ENCODE data around the gene TBL2. TPM values are rescaled to one million over a fixed set of nuclear protein-coding genes. Genes with fewer than 3 reads are reported as not detected.
"Not testable (repeated sequence)": the region's sequence is repeated elsewhere in the genome, so short reads cannot be mapped to it uniquely, and the experiment has no call there.

TBL2 gene
- total and polyA plus RNA-seq, 2 of the 4 experiments (the other 2 are of a cell fraction) = 72.6 to 94.1 TPM

DNA sequence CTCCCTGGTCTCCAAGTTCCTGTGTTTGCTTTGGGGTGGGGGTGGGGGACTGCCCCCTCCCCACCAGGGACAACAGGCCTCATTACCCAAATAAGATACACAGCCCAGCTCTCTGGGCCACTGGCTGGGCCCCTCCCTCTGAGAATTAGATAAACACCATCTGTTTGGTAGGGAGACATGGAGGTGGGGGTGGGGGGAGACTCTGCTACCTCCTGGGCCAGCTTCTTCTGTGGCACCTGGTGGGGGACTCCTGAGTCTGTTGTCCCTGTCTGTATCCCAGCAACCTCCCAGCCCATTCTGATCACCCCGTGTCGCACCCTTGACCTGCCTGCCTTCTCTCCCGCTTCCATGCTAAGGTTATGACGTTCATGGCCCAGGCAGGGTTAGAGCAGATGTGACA lies 40.2 kb upstream of the TBL2 start:
- no peaks in the 10 kb centered on the region; the same call in 1 of the 2 replicates for H3K9me1 ChIP-seq (ENCODE audit: insufficient read depth, low read length)
- H3K18ac ChIP-seq (ENCODE audit: low read depth, low read length) = no peak overlapping the region
- H2BK15ac ChIP-seq (ENCODE audit: low read depth, low read length) = no peak overlapping the region
- H2AK5ac ChIP-seq (ENCODE audit: low read depth, low read length) = no peak overlapping the region
- in situ Hi-C loops (cut with MboI; ENCODE audit: low sequenced_read_pairs) (loop anchor here (10.0 kb wide), 1 partner anchor 236 kb away; no protein-coding TSS in a partner anchor), intact Hi-C loops (cut with micrococcal nuclease) (no loop called here), dilution Hi-C loops (cut with HindIII; ENCODE audit: low sequenced_read_pairs, unreplicated experiment) (no loop called here)
- no peak overlapping the region for H3K4ac ChIP-seq (ENCODE audit: low read depth, low read length)
- ChIA-PET CTCF (interaction anchor here (1.2 kb wide), 1 partner anchor 12 kb away, joined by 3 read pairs; no protein-coding TSS in a partner anchor), POLR2A (ENCODE audit: unreplicated experiment) (no interaction called here)
- TF ChIP-seq FOS (IDR thresholded peaks at IDR 0.05; ENCODE audit: low read depth, low read length) = no peak
- TF ChIP-seq, protein P1, sequence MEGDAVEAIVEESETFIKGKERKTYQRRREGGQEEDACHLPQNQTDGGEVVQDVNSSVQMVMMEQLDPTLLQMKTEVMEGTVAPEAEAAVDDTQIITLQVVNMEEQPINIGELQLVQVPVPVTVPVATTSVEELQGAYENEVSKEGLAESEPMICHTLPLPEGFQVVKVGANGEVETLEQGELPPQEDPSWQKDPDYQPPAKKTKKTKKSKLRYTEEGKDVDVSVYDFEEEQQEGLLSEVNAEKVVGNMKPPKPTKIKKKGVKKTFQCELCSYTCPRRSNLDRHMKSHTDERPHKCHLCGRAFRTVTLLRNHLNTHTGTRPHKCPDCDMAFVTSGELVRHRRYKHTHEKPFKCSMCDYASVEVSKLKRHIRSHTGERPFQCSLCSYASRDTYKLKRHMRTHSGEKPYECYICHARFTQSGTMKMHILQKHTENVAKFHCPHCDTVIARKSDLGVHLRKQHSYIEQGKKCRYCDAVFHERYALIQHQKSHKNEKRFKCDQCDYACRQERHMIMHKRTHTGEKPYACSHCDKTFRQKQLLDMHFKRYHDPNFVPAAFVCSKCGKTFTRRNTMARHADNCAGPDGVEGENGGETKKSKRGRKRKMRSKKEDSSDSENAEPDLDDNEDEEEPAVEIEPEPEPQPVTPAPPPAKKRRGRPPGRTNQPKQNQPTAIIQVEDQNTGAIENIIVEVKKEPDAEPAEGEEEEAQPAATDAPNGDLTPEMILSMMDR (conservative IDR thresholded peaks at IDR 0.05; ENCODE audit: low read depth, low read length) = no peak
- TF ChIP-seq, protein P2, sequence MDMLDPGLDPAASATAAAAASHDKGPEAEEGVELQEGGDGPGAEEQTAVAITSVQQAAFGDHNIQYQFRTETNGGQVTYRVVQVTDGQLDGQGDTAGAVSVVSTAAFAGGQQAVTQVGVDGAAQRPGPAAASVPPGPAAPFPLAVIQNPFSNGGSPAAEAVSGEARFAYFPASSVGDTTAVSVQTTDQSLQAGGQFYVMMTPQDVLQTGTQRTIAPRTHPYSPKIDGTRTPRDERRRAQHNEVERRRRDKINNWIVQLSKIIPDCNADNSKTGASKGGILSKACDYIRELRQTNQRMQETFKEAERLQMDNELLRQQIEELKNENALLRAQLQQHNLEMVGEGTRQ (IDR thresholded peaks at IDR 0.05; ENCODE audit: low read depth, low read length) = no peak
- no peak for TF ChIP-seq CHD1 (IDR thresholded peaks at IDR 0.05; ENCODE audit: low read depth, low read length)
- TF ChIP-seq BHLHE40 (IDR thresholded peaks at IDR 0.05; ENCODE audit: low read depth, low read length) = no peak
- no peak for TF ChIP-seq SMC3 (IDR thresholded peaks at IDR 0.05; ENCODE audit: low read depth, low read length)
- H2BK20ac ChIP-seq (ENCODE audit: low read depth, low read length) = no peak overlapping the region
- 20% methylated on average over 1 of the region's 4 CpGs; no CpG with 5 or more reads in 1 of the 2 experiments for WGBS, 2 experiments (ENCODE audit: extremely low coverage in 2 of 2, insufficient read length in 1 of 2)
- no peak overlapping the region for H3K27ac ChIP-seq (ENCODE audit: insufficient read depth, low read length)
- H3K9ac ChIP-seq (ENCODE audit: low read depth, low read length) = no peak overlapping the region
- H4K91ac ChIP-seq (ENCODE audit: insufficient read depth, low read depth, low read length) = no peak overlapping the region
- no TSS peak for BruUV-seq (replicated peaks)
- H3K14ac ChIP-seq (replicated peaks; ENCODE audit: low read depth, low read length) = no peak overlapping the region
- H3K56ac ChIP-seq (ENCODE audit: extremely low read depth, insufficient read depth, low read length) = no peak overlapping the region
- H4K20me1 ChIP-seq (ENCODE audit: insufficient read depth, low read length) = no peaks in the 10 kb centered on the region; the same call in 1 of the 2 replicates
- peaks cover 4% of the 10 kb centered on the region; the same call in 1 of the 2 replicates for H3K4me1 ChIP-seq (ENCODE audit: control insufficient read depth, insufficient read depth, low read length)
- H2BK120ac ChIP-seq (ENCODE audit: low read depth, low read length) = no peak overlapping the region
- no peaks in the 10 kb centered on the region for H3K36me3 ChIP-seq (ENCODE audit: control insufficient read depth, insufficient read depth, low read length)
- H3K9me3 ChIP-seq (ENCODE audit: control insufficient read depth, insufficient read depth, low read length) = no peaks in the 10 kb centered on the region
- no peak overlapping the region for H2AFZ ChIP-seq (replicated peaks; ENCODE audit: low read length, poor library complexity)
- no peak overlapping the region for H3K4me2 ChIP-seq (ENCODE audit: low read depth, low read length)
- H2BK5ac ChIP-seq (ENCODE audit: low read depth, low read length, poor library complexity, severe bottlenecking) = no peak overlapping the region
- H4K5ac ChIP-seq (ENCODE audit: low read depth, low read length) = no peak overlapping the region
- H3K79me1 ChIP-seq (ENCODE audit: low read depth in 1 of 2, low read length in 2 of 2) = no peaks in the 10 kb centered on the region
- no peak overlapping the region for H4K8ac ChIP-seq (ENCODE audit: low read depth in 2 of 2, low read length in 2 of 2)
- no peak overlapping the region for H3K23ac ChIP-seq (ENCODE audit: low read depth, low read length)
- DNase-seq (no peak), ATAC-seq (ENCODE audit: low read depth) (no peak)
- H2AK9ac ChIP-seq (replicated peaks; ENCODE audit: low read depth, low read length, poor library complexity) = no peak overlapping the region
- peaks cover 49% of the 10 kb centered on the region for H3K27me3 ChIP-seq (ENCODE audit: control insufficient read depth, insufficient read depth, low read length)
- H3K4me3 ChIP-seq (ENCODE audit: insufficient read depth, low read depth, low read length) = no peak overlapping the region

DNA sequence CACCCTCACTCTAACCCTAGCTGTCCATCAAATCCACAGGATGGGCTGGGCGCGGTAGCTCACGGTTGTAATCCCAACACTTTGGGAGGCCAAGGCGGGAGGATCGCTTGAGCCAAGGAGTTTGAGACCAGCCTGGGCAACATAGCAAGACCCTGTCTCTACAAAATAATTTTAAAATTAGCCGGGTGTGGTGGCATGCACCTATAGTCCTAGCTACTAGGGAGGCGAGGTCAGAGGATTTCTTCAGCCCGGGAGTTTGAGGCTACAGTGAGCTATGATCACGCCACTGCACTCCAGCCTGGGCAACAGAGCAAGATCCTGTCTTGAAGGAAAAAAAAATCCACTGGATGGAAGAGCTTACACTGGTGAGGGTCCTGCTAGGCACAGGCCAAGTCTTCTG lies 39.1 kb upstream of the TBL2 start:
- H3K18ac ChIP-seq (ENCODE audit: low read depth, low read length); H4K8ac ChIP-seq (ENCODE audit: low read depth in 2 of 2, low read length in 2 of 2); H2BK120ac ChIP-seq (ENCODE audit: low read depth, low read length); H3K4me1 ChIP-seq (ENCODE audit: control insufficient read depth, insufficient read depth, low read length); H3K56ac ChIP-seq (ENCODE audit: extremely low read depth, insufficient read depth, low read length); H3K4me2 ChIP-seq (ENCODE audit: low read depth, low read length); H3K4ac ChIP-seq (ENCODE audit: low read depth, low read length); H4K5ac ChIP-seq (ENCODE audit: low read depth, low read length); H3K4me3 ChIP-seq (ENCODE audit: insufficient read depth, low read depth, low read length); BruUV-seq (replicated peaks); H3K27ac ChIP-seq (ENCODE audit: insufficient read depth, low read length); POLR2A ChIA-PET (ENCODE audit: unreplicated experiment); H3K9ac ChIP-seq (ENCODE audit: low read depth, low read length); H2BK20ac ChIP-seq (ENCODE audit: low read depth, low read length); H3K23ac ChIP-seq (ENCODE audit: low read depth, low read length); H2BK5ac ChIP-seq (ENCODE audit: low read depth, low read length, poor library complexity, severe bottlenecking); H3K9me3 ChIP-seq (ENCODE audit: control insufficient read depth, insufficient read depth, low read length); H3K9me1 ChIP-seq (ENCODE audit: insufficient read depth, low read length); H2AFZ ChIP-seq (replicated peaks; ENCODE audit: low read length, poor library complexity); ATAC-seq (ENCODE audit: low read depth); H2AK9ac ChIP-seq (replicated peaks; ENCODE audit: low read depth, low read length, poor library complexity); H3K14ac ChIP-seq (replicated peaks; ENCODE audit: low read depth, low read length); H3K79me1 ChIP-seq (ENCODE audit: low read depth in 1 of 2, low read length in 2 of 2); dilution Hi-C loops (cut with HindIII; ENCODE audit: low sequenced_read_pairs, unreplicated experiment); H2AK5ac ChIP-seq (ENCODE audit: low read depth, low read length); intact Hi-C loops (cut with micrococcal nuclease); H4K91ac ChIP-seq (ENCODE audit: insufficient read depth, low read depth, low read length); DNase-seq; H2BK15ac ChIP-seq (ENCODE audit: low read depth, low read length); H3K36me3 ChIP-seq (ENCODE audit: control insufficient read depth, insufficient read depth, low read length); H4K20me1 ChIP-seq (ENCODE audit: insufficient read depth, low read length): not testable (repeated sequence)
- peaks cover 39% of the 10 kb centered on the region for H3K27me3 ChIP-seq (ENCODE audit: control insufficient read depth, insufficient read depth, low read length)
- in situ Hi-C loops (cut with MboI; ENCODE audit: low sequenced_read_pairs) = loop anchor here (10.0 kb wide), 1 partner anchor 237 kb away; no protein-coding TSS in a partner anchor
- no CpG with 5 or more reads among the region's 9 CpGs for WGBS, 2 experiments (ENCODE audit: extremely low coverage in 2 of 2, insufficient read length in 1 of 2)
- CTCF ChIA-PET = interaction anchor here (0.6 kb wide), 1 partner anchor 50 kb away, joined by 3 read pairs; the partner anchor contains the start of gene VPS37D

Measured in IMR-90 (cell line).